HG02763 (cell line): ENCODE results near the gene OPN1MW.
A peak's percentile ranks its signal among the peaks of the same experiment; 100 is the strongest.
"Not testable (repeated sequence)": the region's sequence is repeated elsewhere in the genome, so short reads cannot be mapped to it uniquely, and the experiment has no call there.

Source experiments
- ATAC-seq: cut with Tn5 transposase; IDR thresholded peaks from one replicate; pipeline ENCODE4 v1.9.1; 2021; ENCODE audit warnings: mild to moderate bottlenecking, moderate library complexity; ENCODE audit not compliant: unreplicated experiment

OPN1MW gene

DNA sequence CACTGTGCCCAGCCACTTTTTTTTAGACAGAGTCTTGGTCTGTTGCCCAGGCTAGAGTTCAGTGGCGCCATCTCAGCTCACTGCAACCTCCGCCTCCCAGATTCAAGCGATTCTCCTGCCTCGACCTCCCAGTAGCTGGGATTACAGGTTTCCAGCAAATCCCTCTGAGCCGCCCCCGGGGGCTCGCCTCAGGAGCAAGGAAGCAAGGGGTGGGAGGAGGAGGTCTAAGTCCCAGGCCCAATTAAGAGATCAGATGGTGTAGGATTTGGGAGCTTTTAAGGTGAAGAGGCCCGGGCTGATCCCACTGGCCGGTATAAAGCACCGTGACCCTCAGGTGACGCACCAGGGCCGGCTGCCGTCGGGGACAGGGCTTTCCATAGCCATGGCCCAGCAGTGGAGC, at the start of gene OPN1MW:
Gene OPN1MW (plus strand): TSS at position 301 of the 400 bp plus-strand sequence. CDS start 82 bp downstream, at position 383.
- ATAC-seq = not testable (repeated sequence)

DNA sequence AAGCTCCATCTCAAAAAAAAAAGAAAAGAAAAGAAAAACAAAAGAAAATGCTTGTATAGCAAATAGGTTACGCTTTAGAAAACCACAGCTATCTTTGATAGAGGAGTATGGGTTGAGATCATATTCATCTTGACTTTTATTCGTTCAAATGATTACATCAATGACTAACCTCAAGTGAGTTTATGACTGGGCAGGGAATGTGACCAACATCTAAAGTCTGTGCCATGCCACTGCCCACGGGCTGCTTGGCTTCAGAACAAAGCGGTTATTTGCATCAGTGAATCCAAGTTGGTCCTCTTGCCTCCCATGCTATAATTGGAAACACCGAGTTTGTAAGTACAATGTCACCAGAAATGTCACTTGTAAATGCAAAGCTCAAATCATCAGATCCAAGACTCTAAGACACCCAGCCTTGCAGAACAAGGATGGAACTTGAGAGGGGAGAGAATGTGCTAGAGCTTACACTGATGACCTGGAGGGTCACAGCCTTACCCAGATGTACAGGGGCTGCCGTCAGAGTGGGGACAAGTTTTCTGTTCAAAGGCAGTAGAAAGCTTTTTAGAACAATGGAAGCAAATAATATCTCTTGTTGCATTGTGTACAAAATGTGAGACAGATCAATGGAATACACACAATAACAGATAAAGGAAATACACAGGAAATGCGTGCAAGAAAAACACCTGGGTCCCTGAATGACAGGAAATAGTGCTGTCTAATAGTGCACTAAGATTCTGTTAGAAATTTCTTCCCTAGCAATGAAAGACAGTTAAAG, 46.8 kb upstream of the OPN1MW start:
- ATAC-seq = no peak

DNA sequence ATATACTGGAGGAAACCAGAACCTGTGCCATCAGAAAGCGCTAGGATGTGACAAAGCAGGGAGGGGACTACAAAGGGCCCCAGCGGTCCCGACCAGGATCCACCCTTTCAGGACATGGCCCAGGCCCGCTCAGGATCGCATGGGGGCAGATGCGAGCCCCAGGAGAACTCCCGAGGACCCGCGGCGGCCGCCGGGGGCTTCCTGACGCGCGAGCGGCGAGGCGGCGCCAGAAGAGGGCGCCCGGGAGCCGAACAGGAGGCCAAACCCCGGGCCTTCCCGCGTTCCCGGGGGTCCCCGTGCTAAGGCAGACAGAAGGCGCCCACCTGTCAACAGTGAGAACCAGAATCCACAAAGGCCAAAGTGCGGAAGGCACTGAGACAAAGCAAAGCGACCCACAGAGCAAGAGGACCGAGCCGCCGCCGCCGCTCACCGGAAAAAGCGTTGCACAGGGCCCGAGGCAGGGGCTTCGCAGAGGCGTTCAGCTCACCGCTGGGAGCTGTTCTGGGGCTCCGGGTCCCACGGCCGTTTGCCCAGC, 45.7 kb upstream of the OPN1MW start:
- ATAC-seq = no peak

DNA sequence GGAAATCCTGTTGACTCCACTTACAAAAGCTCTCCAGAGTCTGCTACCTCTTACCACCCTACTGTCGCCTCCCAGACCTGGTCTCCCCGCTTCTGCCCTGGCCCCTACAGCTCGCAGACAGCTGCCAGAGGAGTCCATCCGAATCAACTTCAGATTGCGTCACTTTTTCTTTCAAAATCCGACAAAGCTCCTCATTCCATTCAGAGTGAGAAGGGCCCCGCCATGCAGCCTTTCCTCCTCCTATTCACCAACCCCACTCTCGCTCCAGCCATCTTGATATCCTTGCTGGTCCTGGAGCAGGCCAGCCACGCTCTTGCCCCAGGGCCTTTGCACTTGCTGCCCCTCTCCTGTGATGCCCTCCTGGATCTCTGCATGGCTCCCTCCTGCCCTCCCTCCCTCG, 43.5 kb upstream of the OPN1MW start:
- no peak for ATAC-seq

DNA sequence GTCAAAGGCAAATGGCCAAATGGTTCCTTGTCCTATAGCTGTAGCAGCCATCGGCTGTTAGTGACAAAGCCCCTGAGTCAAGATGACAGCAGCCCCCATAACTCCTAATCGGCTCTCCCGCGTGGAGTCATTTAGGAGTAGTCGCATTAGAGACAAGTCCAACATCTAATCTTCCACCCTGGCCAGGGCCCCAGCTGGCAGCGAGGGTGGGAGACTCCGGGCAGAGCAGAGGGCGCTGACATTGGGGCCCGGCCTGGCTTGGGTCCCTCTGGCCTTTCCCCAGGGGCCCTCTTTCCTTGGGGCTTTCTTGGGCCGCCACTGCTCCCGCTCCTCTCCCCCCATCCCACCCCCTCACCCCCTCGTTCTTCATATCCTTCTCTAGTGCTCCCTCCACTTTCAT, 42.2 kb upstream of the OPN1MW start:
- no peak for ATAC-seq

DNA sequence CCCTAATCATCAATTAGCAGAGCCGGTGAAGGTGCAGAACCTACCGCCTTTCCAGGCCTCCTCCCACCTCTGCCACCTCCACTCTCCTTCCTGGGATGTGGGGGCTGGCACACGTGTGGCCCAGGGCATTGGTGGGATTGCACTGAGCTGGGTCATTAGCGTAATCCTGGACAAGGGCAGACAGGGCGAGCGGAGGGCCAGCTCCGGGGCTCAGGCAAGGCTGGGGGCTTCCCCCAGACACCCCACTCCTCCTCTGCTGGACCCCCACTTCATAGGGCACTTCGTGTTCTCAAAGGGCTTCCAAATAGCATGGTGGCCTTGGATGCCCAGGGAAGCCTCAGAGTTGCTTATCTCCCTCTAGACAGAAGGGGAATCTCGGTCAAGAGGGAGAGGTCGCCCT, 41.7 kb upstream of the OPN1MW start:
- no peak for ATAC-seq

DNA sequence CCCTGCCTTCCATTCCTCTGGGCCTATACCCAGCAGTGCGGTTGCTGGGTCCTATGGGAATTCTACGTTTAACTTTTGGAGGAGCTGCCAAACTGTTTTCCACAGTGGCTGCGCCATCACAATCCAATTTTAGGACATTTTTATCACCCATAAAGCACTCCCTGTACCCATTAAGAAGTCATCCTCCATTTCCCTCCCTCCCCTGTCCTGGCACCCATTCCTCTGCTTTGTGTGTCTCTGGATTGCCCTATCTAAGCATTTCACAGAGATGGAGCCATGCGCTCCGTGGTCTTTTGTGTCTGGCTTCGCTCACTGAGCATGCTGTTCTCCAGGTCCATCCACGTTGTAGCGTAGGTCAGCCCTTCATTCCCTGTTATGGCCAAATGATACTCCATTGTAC, 40.0 kb upstream of the OPN1MW start:
- no peak for ATAC-seq

DNA sequence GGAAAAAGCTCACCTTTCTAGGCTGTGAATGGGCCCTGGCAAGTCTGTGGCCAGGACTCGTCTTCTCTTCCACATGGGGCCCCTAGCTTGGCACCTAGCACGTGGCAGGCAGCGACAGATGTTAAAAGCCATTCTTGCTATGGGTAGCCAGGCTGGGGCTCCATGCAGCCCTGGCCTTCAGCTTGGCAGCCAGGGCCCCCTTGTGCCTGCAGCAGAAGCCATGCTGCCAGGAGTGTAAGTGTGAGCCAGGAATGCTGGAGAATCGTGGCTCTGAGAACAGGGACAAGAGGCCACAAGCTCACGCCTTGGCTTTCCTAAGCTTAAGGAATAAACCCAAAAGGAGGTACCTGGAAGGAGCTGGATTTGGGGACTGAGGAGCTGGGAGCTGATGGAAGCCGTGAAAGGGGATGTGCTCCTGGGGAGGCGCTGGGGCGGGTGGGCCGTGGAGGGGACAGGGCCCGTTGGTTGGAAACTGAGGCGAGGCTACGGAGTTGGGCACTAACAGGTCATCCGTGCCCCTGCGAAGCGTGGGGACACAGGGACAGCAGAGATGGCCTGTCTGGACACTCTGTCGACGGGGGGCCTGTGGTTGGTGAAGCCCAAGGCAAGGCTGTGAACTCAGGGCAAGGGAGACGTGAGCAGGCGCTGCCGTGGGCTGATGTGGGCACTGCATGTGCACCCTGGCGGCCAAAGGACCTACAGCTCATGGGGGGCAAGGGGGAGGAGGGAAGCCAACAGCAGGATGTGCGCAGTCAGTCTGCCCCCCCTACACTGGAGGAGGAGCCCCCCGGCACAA, 39.2 kb upstream of the OPN1MW start:
- ATAC-seq = no peak

DNA sequence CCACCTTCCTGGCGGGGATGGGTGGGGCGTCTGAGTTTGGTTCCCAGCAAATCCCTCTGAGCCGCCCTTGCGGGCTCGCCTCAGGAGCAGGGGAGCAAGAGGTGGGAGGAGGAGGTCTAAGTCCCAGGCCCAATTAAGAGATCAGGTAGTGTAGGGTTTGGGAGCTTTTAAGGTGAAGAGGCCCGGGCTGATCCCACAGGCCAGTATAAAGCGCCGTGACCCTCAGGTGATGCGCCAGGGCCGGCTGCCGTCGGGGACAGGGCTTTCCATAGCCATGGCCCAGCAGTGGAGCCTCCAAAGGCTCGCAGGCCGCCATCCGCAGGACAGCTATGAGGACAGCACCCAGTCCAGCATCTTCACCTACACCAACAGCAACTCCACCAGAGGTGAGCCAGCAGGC, 38.4 kb upstream of the OPN1MW start, which contains the start of gene OPN1LW:
Gene OPN1LW (plus strand): TSS at position 234 of the 400 bp plus-strand sequence. CDS start 41 bp downstream, at position 275.
- not testable (repeated sequence) for ATAC-seq

DNA sequence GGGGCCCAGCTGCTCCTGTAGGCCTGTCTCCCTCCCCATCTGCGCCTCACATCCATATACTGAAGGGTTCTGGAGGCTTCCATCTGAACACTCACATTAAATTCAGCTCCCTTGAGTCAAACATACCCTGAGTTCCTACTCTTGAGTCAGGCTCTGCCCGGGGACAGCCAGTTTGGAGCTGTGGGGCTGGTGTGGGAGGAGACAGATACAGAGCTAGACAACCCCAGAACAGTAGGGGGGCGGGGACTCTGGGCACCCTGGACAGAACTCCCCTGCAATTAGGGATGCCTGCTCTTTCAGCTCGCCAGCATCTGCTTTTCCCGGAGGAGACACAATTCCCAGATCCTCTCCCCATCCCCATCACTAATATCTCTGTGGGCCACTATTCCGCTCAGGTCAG, 31.4 kb upstream of the OPN1MW start:
- not testable (repeated sequence) for ATAC-seq

DNA sequence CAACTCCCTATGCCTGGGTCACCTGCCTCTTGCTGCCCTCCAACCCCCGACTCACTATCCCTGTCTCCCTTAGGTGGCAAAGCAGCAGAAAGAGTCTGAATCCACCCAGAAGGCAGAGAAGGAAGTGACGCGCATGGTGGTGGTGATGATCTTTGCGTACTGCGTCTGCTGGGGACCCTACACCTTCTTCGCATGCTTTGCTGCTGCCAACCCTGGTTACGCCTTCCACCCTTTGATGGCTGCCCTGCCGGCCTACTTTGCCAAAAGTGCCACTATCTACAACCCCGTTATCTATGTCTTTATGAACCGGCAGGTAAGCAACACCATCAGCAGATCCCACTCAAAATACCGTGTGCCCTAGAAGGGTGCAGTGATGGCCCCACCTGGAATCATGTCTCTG, 26.2 kb upstream of the OPN1MW start:
- not testable (repeated sequence) for ATAC-seq

DNA sequence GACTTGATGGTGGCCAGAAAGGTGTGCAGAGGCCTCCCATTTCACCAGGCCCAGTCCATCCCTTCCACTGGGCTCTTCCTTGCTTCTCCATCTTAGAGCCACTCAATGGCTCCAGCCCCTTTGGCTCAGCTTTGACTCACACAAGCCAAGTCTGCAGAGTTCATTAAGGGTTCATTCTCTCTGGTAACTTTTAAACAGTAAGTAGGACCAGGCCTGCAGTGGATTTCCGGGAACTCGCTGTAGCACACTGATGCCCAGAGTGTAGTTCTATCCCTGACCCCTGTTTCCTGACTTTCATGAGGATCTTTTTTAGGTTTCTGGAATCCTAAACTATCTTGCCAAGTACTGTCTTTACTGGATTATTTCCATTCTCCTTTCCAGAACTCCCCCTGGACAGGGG, 25.2 kb upstream of the OPN1MW start:
- ATAC-seq = not testable (repeated sequence)

DNA sequence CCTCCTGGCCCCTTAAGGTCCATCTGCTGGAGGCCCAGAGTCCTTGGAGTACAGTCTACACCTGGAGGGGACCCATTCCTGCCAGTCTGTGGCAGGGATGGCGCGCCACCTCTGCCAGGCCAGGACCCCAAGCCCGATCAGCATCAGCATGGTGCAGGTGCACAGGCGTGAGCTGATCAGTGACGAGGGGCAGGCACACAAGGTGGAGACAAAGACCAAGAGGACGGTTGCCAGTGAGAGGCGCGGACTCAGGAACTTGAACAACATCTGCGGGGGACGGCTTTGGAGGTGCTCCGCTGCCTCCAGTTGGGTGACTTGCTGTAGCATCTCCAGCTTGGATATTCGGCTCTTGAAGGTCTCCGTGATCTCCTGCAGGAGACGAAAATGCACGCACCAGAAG, 23.1 kb upstream of the OPN1MW start:
- not testable (repeated sequence) for ATAC-seq

DNA sequence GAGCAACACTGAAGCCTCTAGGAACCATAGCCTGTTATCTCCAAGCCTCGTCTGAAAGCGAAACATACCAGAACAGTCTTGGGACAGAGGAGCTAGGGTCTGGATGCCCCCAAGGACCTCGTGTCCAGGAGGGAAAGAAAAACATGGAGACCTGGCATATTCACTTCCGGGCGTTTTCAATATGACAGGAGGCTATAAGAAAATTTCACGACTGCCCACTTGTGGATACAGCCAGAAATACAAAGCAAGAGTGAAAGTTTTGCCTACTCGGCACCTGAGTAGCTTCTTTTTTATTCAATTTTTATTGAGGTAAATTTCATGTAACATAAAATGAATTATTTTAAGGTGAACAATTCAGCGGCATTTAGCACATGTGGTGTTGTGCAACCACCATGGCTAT, 17.5 kb upstream of the OPN1MW start:
- ATAC-seq = not testable (repeated sequence)

DNA sequence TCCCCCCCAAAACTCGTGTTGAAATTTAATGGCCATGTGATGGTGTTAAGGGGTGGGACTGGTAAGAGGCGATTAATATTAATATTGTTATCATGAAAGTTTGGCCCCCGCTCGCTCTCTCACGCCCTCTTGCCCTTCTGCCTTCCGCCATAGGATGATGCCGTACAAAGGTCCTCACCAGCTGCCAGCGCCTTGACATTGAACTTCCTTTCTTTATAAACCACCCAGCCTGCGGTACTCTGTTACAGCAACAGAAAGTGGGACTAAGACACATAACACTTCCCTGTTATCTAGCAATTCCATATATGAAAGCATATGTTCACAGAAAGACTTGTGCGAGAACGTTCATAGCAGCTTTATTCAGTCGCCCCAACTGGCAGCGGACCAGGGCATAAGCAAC, 14.0 kb upstream of the OPN1MW start:
- ATAC-seq = not testable (repeated sequence)

DNA sequence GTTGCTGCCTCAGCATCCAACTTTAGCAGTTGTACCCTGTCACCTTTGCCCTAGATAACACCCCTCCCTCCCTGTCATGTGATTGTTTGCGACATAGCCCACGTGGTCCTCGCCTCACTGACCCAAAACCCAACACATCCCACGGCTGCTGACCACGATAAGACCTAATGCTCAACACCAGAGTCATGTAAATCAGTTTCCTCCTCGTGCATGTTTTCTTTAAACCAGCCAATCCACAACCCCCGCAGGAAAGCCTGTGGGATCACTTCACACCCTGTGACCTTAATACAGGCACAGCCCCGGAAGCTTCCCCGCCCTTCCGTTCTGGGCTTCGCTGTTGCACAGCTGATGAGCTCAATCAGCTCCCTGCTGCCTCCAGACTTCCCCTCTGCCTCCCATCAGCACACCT, 9.9 kb upstream of the OPN1MW start:
- ATAC-seq = peak; percentile 64

DNA sequence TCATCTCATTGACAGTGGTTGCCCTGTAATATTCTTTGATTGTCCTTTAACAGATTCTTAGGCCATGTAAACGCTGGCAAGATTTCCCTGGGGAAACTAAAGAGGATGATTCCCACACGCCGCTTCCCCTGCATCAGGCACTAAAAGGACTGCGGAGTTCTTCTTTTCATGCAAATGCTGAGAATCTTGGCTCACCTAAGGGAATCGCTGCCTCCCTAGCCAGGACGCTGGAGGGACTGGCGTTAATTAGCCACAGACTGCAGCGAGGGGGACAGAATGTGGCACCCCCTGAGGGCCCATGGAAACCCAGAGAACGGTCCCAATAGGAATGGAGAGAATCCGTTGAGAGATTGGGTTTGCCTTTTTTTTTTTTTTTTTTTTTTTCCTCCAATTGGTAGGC, 8.0 kb upstream of the OPN1MW start:
- not testable (repeated sequence) for ATAC-seq

DNA sequence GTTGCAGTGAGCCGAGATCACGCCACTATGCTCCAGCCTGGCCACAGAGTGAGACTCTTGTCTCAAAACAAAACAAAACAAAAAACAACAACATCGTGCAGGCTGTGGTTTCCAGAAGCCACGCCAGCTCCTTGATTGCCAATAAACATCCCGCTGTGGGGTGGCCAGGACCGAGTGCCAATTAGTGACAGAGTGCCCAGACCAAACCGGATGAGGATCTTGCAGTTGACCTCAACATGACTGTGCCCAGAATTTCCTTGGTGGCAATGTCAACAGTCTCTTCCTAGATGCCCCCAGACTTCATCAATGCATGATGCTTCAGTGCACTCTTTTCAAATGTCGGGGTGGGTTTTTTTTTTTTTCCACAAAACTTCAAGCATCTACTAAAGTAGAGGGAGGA, 1.4 kb downstream of the OPN1MW start:
- not testable (repeated sequence) for ATAC-seq

DNA sequence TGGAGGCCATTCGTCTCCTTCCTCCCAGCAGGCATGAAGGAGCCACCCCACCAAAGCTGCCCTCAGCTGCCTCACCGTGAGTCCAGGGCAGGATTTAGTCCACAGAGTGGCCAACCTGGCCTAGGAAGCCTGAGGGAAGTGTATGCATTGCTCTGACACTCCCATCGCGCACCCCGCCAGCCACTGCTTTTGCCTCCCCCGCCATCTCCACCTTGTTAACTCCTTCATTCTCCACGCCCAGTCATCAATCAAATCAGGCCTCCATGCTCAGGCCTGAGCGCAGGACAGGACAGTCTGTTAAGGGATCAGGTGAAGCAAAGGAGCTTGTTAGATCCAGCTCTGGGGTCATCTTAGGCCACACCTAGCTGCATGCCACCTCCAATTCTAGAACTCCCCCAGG, 10.4 kb downstream of the OPN1MW start:
- ATAC-seq = not testable (repeated sequence)

DNA sequence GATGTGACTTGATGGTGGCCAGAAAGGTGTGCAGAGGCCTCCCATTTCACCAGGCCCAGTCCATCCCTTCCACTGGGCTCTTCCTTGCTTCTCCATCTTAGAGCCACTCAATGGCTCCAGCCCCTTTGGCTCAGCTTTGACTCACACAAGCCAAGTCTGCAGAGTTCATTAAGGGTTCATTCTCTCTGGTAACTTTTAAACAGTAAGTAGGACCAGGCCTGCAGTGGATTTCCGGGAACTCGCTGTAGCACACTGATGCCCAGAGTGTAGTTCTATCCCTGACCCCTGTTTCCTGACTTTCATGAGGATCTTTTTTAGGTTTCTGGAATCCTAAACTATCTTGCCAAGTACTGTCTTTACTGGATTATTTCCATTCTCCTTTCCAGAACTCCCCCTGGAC, 11.9 kb downstream of the OPN1MW start:
- ATAC-seq = not testable (repeated sequence)

DNA sequence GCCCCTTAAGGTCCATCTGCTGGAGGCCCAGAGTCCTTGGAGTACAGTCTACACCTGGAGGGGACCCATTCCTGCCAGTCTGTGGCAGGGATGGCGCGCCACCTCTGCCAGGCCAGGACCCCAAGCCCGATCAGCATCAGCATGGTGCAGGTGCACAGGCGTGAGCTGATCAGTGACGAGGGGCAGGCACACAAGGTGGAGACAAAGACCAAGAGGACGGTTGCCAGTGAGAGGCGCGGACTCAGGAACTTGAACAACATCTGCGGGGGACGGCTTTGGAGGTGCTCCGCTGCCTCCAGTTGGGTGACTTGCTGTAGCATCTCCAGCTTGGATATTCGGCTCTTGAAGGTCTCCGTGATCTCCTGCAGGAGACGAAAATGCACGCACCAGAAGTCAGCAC, 14.1 kb downstream of the OPN1MW start:
- not testable (repeated sequence) for ATAC-seq
